Spleen (tissue), 11 donors: Measurements from ENCODE around the gene MSH3. TPM values are rescaled to one million over a fixed set of nuclear protein-coding genes. Genes with fewer than 3 reads are reported as not detected.
"Not testable (repeated sequence)": the region's sequence is repeated elsewhere in the genome, so short reads cannot be mapped to it uniquely, and the experiment has no call there.

Experiments used
- DNase-seq: peaks from one replicate; pipeline ENCODE4 v3.0.0-alpha.2; 2020
- H3K27ac ChIP-seq, 8 donors: fragments of 200-600 bp; sonication (generic) in 7 of 8; 1 replicate in 4 of 8; 2 replicates in 4 of 8; pipeline versions ENCODE4 v1.5.0 to v1.8.0; 2016 to 2021; ENCODE audit warnings: inconsistent platforms in 4 of 8, mild to moderate bottlenecking in 4 of 8, moderate library complexity in 1 of 8
- H3K27me3 ChIP-seq, 7 donors: fragments of 200-600 bp; sonication (generic) in 6 of 7; replicated peaks in 1 of 7; 1 replicate in 4 of 7; 2 replicates in 3 of 7; pipeline versions ENCODE4 v1.5.0 to v1.8.0; 2016 to 2021; ENCODE audit warnings: inconsistent platforms in 3 of 7, mild to moderate bottlenecking in 1 of 7
- H3K36me3 ChIP-seq, 6 donors: fragments of 200-600 bp; sonication (generic) in 5 of 6; 1 replicate in 4 of 6; 2 replicates in 2 of 6; pipeline versions ENCODE4 v1.5.0 to v1.8.0; 2016 to 2021; ENCODE audit warnings: inconsistent platforms in 2 of 6
- H3K4me1 ChIP-seq, 6 donors: fragments of 200-600 bp; sonication (generic) in 5 of 6; 1 replicate in 3 of 6; 2 replicates in 3 of 6; pipeline versions ENCODE4 v1.5.0 to v1.8.0; 2016 to 2021; ENCODE audit warnings: inconsistent platforms in 3 of 6
- H3K4me3 ChIP-seq, 8 donors: fragments of 200-600 bp; sonication (generic) in 7 of 8; 1 replicate in 4 of 8; 2 replicates in 4 of 8; pipeline versions ENCODE4 v1.5.0 to v1.8.0; 2016 to 2021; ENCODE audit warnings: inconsistent platforms in 4 of 8, mild to moderate bottlenecking in 4 of 8, moderate library complexity in 2 of 8
- H3K9me3 ChIP-seq, 8 donors: fragments of 200-600 bp; sonication (generic) in 7 of 8; 1 replicate in 4 of 8; 2 replicates in 4 of 8; pipeline versions ENCODE4 v1.5.0 to v1.8.0; 2016 to 2021; ENCODE audit warnings: inconsistent platforms in 4 of 8
- CTCF ChIP-seq, 11 experiments: fragments of 200-600 bp in 7 of 11; fragments of 450-650 bp in 4 of 11; sonication (generic) in 4 of 11; IDR thresholded peaks in 8 of 11; conservative IDR thresholded peaks in 3 of 11; 1 replicate in 7 of 11; 2 replicates in 4 of 11; pipeline versions ENCODE4 v1.4.0 to v1.8.0; 2016 to 2021; ENCODE audit warnings: antibody characterized with exemption in 11 of 11, inconsistent platforms in 4 of 11, mild to moderate bottlenecking in 1 of 11
- POLR2A ChIP-seq, 3 donors: fragments of 450-650 bp; IDR thresholded peaks; one replicate each; pipeline ENCODE4 v1.5.1; 2017; ENCODE audit warnings: antibody characterized with exemption in 3 of 3, mild to moderate bottlenecking in 1 of 3
- POLR2AphosphoS5 ChIP-seq, 3 donors: sonication (generic); formaldehyde crosslinking; IDR thresholded peaks; one replicate each; pipeline ENCODE4 v1.5.1; 2017; ENCODE audit warnings: antibody characterized with exemption in 3 of 3
- WGBS, 5 donors: extraction: QIAGEN DNeasy Blood & Tissue Kit in 3 of 5; methylation state at CpG; one replicate each; pipeline versions ENCODE4 v1.1.5 to v1.1.7; 2013 to 2018; 5-methylcytosine and 5-hydroxymethylcytosine counted together
- intact Hi-C: fragments of 100-400 bp; cut with DNase I; formaldehyde crosslinking; loops from one replicate; pipeline ENCODE4 v1.15.0; 2023; ENCODE audit warnings: low total_unique reads
- polyA plus RNA-seq, 3 donors: library from polyadenylated mRNA; stranded (reverse); fragments of 200-250 nt; gene quantifications; one replicate each; pipeline ENCODE4 v1.2.1, GENCODE V29; 2013
- total RNA-seq, 7 donors: library from RNA; depleted of rRNA in 3 of 7; stranded (reverse); fragments of >200 nt in 3 of 7; fragmentation: NEBNext Ultra II Directional in 4 of 7; extraction: Animal tissue kit (Norgen Biotek cat#: 25700) in 4 of 7; gene quantifications; one replicate each; pipeline versions ENCODE4 v1.1.0 to v1.2.1, GENCODE V29; 2016 to 2021
- donor health status: healthy with polysubstance abuse.
- donor health status: DM: no; HTN: no; CAD: no; lungs with moderate emphysema.
- donor health status: DM: no; HTN: no; CAD: no.
- donor health status: Bipolar disorder and iron deficiency.
- donor health status: healthy.
- donor health status: DM: no; HTN: no; CAD: no.
- donor health status: DM: yes; HTN: yes; CAD: no.

Gene MSH3
- total and polyA plus RNA-seq, 10 donors, result 2.3 to 17.0 (median 14.6) TPM

GRCh38 chr5:80781356-80781755 lies 126.9 kb downstream of the MSH3 start:
- 92 to 100% (median 93%) methylated on average over 1 of the region's 1 CpG for WGBS, 5 donors
- no peak overlapping the region for H3K4me3 ChIP-seq
- no peak for DNase-seq
- H3K9me3 ChIP-seq, result no peaks in the 10 kb centered on the region
- H3K36me3 ChIP-seq, result peaks cover 0 to 87% (median 15%) of the 10 kb centered on the region in 6 donors
- no peaks in the 10 kb centered on the region for H3K4me1 ChIP-seq
- no peak for TF ChIP-seq POLR2A (IDR thresholded peaks at IDR 0.05)
- H3K27ac ChIP-seq, result no peak overlapping the region
- intact Hi-C loops, result no loop called here
- no peaks in the 10 kb centered on the region for H3K27me3 ChIP-seq

GRCh38 chr5:80782626-80783025 lies 128.2 kb downstream of the MSH3 start:
- DNase-seq, result no peak

GRCh38 chr5:80783751-80784150 lies 129.3 kb downstream of the MSH3 start:
- 94 to 99% (median 98%) methylated on average over 8 of the region's 8 CpGs for WGBS, 5 donors
- H3K27ac ChIP-seq, H3K9me3 ChIP-seq, H3K27me3 ChIP-seq, H3K4me3 ChIP-seq, H3K4me1 ChIP-seq, intact Hi-C loops, DNase-seq: not testable (repeated sequence)
- H3K36me3 ChIP-seq, result peaks cover 0 to 84% (median 20%) of the 10 kb centered on the region in 6 donors

More at GRCh38 chr5:80782626-80783025, 128.2 kb downstream of the MSH3 start:
- no peak overlapping the region for H3K4me3 ChIP-seq
- no peaks in the 10 kb centered on the region for H3K27me3 ChIP-seq
- H3K4me1 ChIP-seq, result no peaks in the 10 kb centered on the region
- H3K9me3 ChIP-seq, result no peaks in the 10 kb centered on the region
- peaks cover 0 to 82% (median 13%) of the 10 kb centered on the region in 6 donors for H3K36me3 ChIP-seq
- no peak for TF ChIP-seq POLR2A (IDR thresholded peaks at IDR 0.05)
- TF ChIP-seq POLR2AphosphoS5 (IDR thresholded peaks at IDR 0.05), result no peak
- no peak for TF ChIP-seq CTCF (IDR thresholded peaks at IDR 0.05 in 8 of 11, conservative IDR thresholded peaks at IDR 0.05 in 3 of 11)
- no peak overlapping the region for H3K27ac ChIP-seq
- intact Hi-C loops, result no loop called here

- Histone ChIP-seq H3K27me3 (no peaks in the 10 kb centered on the region), H3K36me3 (peaks cover 0 to 84% (median 16%) of the 10 kb centered on the region in 6 donors), H3K27ac (no peak overlapping the region), H3K4me1 (no peaks in the 10 kb centered on the region), H3K4me3 (no peak overlapping the region), H3K9me3 (no peaks in the 10 kb centered on the region)
- TF ChIP-seq POLR2A (IDR thresholded peaks at IDR 0.05) (no peak), POLR2AphosphoS5 (IDR thresholded peaks at IDR 0.05) (no peak), CTCF (IDR thresholded peaks at IDR 0.05 in 8 of 11, conservative IDR thresholded peaks at IDR 0.05 in 3 of 11) (no peak)
- DNase-seq, result no peak
- WGBS, 5 donors, result 92 to 96% (median 94%) methylated on average over 4 of the region's 4 CpGs
- intact Hi-C loops, result no loop called here
These were observed 130.0 kb downstream of the MSH3 start for GRCh38 chr5:80784451-80784850.

GRCh38 chr5:80789319-80790016 lies 135.0 kb downstream of the MSH3 start:
- H3K4me3 ChIP-seq, H3K27me3 ChIP-seq, H3K27ac ChIP-seq, H3K9me3 ChIP-seq, DNase-seq, intact Hi-C loops, H3K4me1 ChIP-seq: not testable (repeated sequence)
- WGBS, 5 donors, result 89 to 98% (median 91%) methylated on average over 7 of the region's 7 CpGs
- peaks cover 0 to 84% (median 29%) of the 10 kb centered on the region in 6 donors for H3K36me3 ChIP-seq
